Bronchus fibroblast of lung (primary cell): Measurements from ENCODE around the gene CENPA. TPM values are rescaled to one million over a fixed set of nuclear protein-coding genes. Genes with fewer than 3 reads are reported as not detected.

Experiments
- total RNA-seq: library from RNA; depleted of rRNA; stranded (reverse); fragments of >200 nt; gene quantifications from 2 replicates; pipeline ENCODE4 v1.2.3, GENCODE V29; 2015

The CENPA gene
- total RNA-seq: 23.4 and 25.1 TPM in 2 replicates

DNA sequence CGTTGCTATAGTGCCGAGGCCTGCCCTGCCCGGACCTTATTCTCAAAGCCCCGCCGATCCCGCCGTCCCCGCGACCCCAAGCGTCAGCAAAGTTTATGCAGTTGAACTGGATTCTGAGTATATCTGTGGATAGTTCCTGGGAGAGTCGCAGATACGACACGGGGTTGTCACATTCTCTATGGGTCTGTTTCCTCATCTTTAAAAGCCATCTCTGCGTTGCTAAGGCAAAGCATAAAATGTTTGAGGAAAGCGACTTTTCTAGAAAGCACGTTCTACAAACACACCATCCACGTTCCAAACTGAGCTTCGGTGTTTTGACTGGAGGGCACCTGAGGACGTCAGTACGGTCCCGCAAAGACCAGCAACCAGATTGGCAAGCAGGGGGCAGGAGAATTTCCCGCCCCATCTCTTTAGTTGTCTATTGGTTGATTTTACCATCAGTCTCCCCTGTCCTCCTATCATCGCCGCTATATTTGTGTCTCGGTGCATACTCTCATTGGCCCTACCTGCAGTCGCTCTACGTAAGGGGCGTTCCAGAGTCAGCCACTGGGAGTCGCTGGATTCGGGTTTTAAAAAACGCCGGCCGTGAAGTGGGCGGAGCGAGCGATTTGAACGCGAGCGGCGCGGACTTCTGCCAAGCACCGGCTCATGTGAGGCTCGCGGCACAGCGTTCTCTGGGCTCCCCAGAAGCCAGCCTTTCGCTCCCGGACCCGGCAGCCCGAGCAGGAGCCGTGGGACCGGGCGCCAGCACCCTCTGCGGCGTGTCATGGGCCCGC is at the start of gene CENPA:
Gene CENPA (plus strand): TSS at position 626 of the 776 bp plus-strand sequence. CDS start 141 bp downstream, at position 767.

DNA sequence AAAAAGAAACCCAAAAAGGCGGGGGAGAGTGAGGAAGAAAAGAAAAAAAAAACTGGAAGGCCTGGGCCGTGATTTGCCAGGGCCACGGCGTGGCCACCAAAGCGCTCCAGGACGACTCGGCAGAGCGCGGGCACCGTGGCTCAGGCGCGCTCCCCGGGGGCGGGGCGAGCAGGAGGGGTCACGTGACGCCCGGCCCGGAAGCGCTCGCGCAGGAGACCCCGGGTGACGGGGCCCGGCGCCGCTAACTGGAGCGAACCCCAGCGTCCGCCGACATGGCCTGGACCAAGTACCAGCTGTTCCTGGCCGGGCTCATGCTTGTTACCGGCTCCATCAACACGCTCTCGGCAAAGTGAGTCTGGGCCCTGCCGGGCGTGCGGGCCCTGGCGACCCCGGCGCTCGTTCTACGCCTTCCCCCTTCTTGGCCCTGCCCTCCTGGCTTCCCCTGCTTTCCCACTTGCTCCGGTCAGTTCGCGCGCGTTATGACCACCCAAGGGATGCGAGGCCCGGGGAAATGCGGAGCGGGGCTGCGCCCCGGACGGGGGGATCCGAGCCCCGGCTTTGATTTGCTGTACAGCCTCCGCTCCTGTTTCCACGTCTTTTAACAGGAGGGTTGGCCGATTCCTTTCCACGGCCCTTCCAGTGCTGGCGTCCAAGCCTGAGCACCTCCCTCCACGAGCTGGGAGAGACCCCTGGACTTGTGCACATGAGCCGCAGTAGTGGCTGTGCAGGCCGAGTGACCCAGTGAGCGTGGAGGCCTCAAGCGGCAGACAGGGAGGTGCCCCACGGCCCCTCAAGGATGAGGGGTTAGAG is 21.6 kb upstream of the CENPA start, which contains the start of gene SLC35F6:
Gene SLC35F6 (plus strand): TSS at position 207 of the 810 bp plus-strand sequence. CDS start 66 bp downstream, at position 273.

Other genes with a start within 250 kb of the CENPA start
- gene CIB4, start 144.7 kb upstream of the CENPA start, total RNA-seq: not detected in 2 replicates
- gene KCNK3, start 93.3 kb upstream of the CENPA start, total RNA-seq: not detected in 2 replicates
- 43.4 and 45.6 TPM in 2 replicates for gene SLC35F6, start 21.8 kb upstream of the CENPA start, total RNA-seq
- gene DPYSL5, start 62.1 kb downstream of the CENPA start, total RNA-seq: not detected in 2 replicates
- 1.3 and 1.8 TPM in 2 replicates for gene MAPRE3, start 184.6 kb downstream of the CENPA start, total RNA-seq
- gene TMEM214, start 246.9 kb downstream of the CENPA start, total RNA-seq: 39.8 and 43.1 TPM in 2 replicates